Neuronal stem cell (in vitro differentiated cells): ENCODE results near the gene RAB1A.
"Not testable (repeated sequence)": the region's sequence is repeated elsewhere in the genome, so short reads cannot be mapped to it uniquely, and the experiment has no call there.

Experiments used
- DNase-seq: peaks from one replicate; pipeline ENCODE4 v3.0.0-alpha.2; 2013; ENCODE audit warnings: low spot score
- H2AFZ ChIP-seq: one replicate; pipeline ENCODE4 v1.6.1; 2013; ENCODE audit warnings: mild to moderate bottlenecking, low read length, inconsistent platforms
- H2AK5ac ChIP-seq: 2 replicates; pipeline ENCODE4 v1.6.1; 2013; ENCODE audit warnings: low read depth, mild to moderate bottlenecking, inconsistent platforms, low read length, moderate library complexity, mixed read lengths
- H2BK120ac ChIP-seq: 2 replicates; pipeline ENCODE4 v1.6.1; 2013; ENCODE audit warnings: low read depth, mild to moderate bottlenecking, inconsistent platforms, low read length, moderate library complexity, mixed read lengths
- H2BK12ac ChIP-seq: one replicate; pipeline ENCODE4 v1.6.1; 2013; ENCODE audit warnings: low read length, inconsistent platforms
- H2BK15ac ChIP-seq: 2 replicates; pipeline ENCODE4 v1.6.1; 2013; ENCODE audit warnings: mild to moderate bottlenecking, low read length, inconsistent platforms, mixed read lengths
- H2BK5ac ChIP-seq: one replicate; pipeline ENCODE4 v1.6.1; 2013; ENCODE audit warnings: inconsistent platforms, mild to moderate bottlenecking, low read length, moderate library complexity
- H3K14ac ChIP-seq: one replicate; pipeline ENCODE4 v1.6.1; 2013; ENCODE audit warnings: low read length, inconsistent platforms
- H3K18ac ChIP-seq: 2 replicates; pipeline ENCODE4 v1.6.1; 2013; ENCODE audit warnings: low read length, inconsistent platforms
- H3K23ac ChIP-seq: 2 replicates; pipeline ENCODE4 v1.6.1; 2013; ENCODE audit warnings: low read depth, mild to moderate bottlenecking, mixed read lengths, low read length, inconsistent platforms; ENCODE audit not compliant: poor library complexity
- H3K27ac ChIP-seq: replicated peaks from 3 replicates; pipeline ENCODE4 v1.5.1; 2013; ENCODE audit warnings: low read length, inconsistent platforms
- H3K27me3 ChIP-seq, 3 experiments: 2 replicates each; pipeline ENCODE4 v1.6.1; 2013; ENCODE audit warnings: low read length in 3 of 3, mild to moderate bottlenecking in 2 of 3, inconsistent platforms in 1 of 3, low read depth in 1 of 3, mixed read lengths in 1 of 3, moderate library complexity in 1 of 3; ENCODE audit not compliant: control insufficient read depth in 3 of 3, insufficient read depth in 3 of 3
- H3K36me3 ChIP-seq, 2 donors: replicated peaks in 1 of 2; 2 replicates each; pipeline ENCODE4 v1.6.1; 2013; ENCODE audit warnings: low read length in 2 of 2; ENCODE audit not compliant: control insufficient read depth in 2 of 2, insufficient read depth in 2 of 2
- H3K4ac ChIP-seq: 2 replicates; pipeline ENCODE4 v1.6.1; 2013; ENCODE audit warnings: inconsistent platforms, mild to moderate bottlenecking, low read length, moderate library complexity
- H3K4me1 ChIP-seq, 2 donors: 1 replicate in 1 of 2; 2 replicates in 1 of 2; pipeline ENCODE4 v1.6.1; 2013; ENCODE audit warnings: low read length in 2 of 2, low read depth in 1 of 2; ENCODE audit not compliant: control insufficient read depth in 2 of 2, insufficient read depth in 1 of 2
- H3K4me2 ChIP-seq: one replicate; pipeline ENCODE4 v1.6.1; 2013; ENCODE audit warnings: mild to moderate bottlenecking, low read length, inconsistent platforms; ENCODE audit not compliant: insufficient read depth, poor library complexity, severe bottlenecking
- H3K4me3 ChIP-seq, 2 donors: 2 replicates each; pipeline ENCODE4 v1.5.1; 2013; ENCODE audit warnings: low read length in 2 of 2, mild to moderate bottlenecking in 2 of 2, inconsistent platforms in 1 of 2, moderate library complexity in 1 of 2
- H3K79me1 ChIP-seq: one replicate; pipeline ENCODE4 v1.6.1; 2013; ENCODE audit warnings: low read depth, mild to moderate bottlenecking, inconsistent platforms, low read length, moderate library complexity
- H3K9ac ChIP-seq: one replicate; pipeline ENCODE4 v1.6.1; 2013; ENCODE audit warnings: mild to moderate bottlenecking, low read depth, low read length, inconsistent platforms; ENCODE audit not compliant: poor library complexity
- H3K9me3 ChIP-seq, 2 donors: replicated peaks in 1 of 2; 2 replicates each; pipeline versions ENCODE3 to v1.6.1; 2013; ENCODE audit warnings: low read length in 2 of 2, mild to moderate bottlenecking in 2 of 2, inconsistent platforms in 1 of 2, low read depth in 1 of 2, mixed read lengths in 1 of 2, moderate library complexity in 1 of 2; ENCODE audit not compliant: control insufficient read depth in 2 of 2, insufficient read depth in 1 of 2
- H4K8ac ChIP-seq: one replicate; pipeline ENCODE4 v1.6.1; 2013; ENCODE audit warnings: low read depth, mild to moderate bottlenecking, inconsistent platforms, low read length, moderate library complexity
- H4K91ac ChIP-seq: one replicate; pipeline ENCODE4 v1.6.1; 2013; ENCODE audit warnings: low read length, low read depth, mild to moderate bottlenecking, inconsistent platforms; ENCODE audit not compliant: poor library complexity
- WGBS, 2 donors: extraction: QIAGEN DNeasy Blood & Tissue Kit; methylation state at CpG; one replicate each; pipeline ENCODE4 v1.1.7; 2013; ENCODE audit warnings: missing lambda C conversion rate in 2 of 2, mixed read lengths in 1 of 2; ENCODE audit not compliant: insufficient read length in 2 of 2, insufficient replicate concordance in 1 of 2; ENCODE audit errors: extremely low coverage in 2 of 2; 5-methylcytosine and 5-hydroxymethylcytosine counted together

RAB1A gene

GRCh38 chr2:65159261-65159660 lies 29.4 kb upstream of the RAB1A start:
- H4K8ac ChIP-seq: no peak overlapping the region
- H3K9ac ChIP-seq: no peak overlapping the region
- H3K4me3 ChIP-seq: no peak overlapping the region
- H2BK12ac ChIP-seq: no peak overlapping the region
- no CpG with 5 or more reads among the region's 6 CpGs for WGBS, 2 donors
- no peak overlapping the region for H3K18ac ChIP-seq
- no peaks in the 10 kb centered on the region for H3K36me3 ChIP-seq
- no peak overlapping the region for H2BK120ac ChIP-seq
- H2BK5ac ChIP-seq: no peak overlapping the region
- no peak overlapping the region for H2BK15ac ChIP-seq
- no peak for DNase-seq
- H3K27ac ChIP-seq: no peak overlapping the region
- no peak overlapping the region for H2AFZ ChIP-seq
- H3K4me1 ChIP-seq: peaks cover 3 to 6% of the 10 kb centered on the region in 2 donors
- H3K4me2 ChIP-seq: no peak overlapping the region
- no peak overlapping the region for H4K91ac ChIP-seq
- H3K14ac ChIP-seq: no peak overlapping the region
- no peak overlapping the region for H3K23ac ChIP-seq
- no peaks in the 10 kb centered on the region for H3K27me3 ChIP-seq
- H3K79me1 ChIP-seq: no peaks in the 10 kb centered on the region
- H3K9me3 ChIP-seq: no peaks in the 10 kb centered on the region
- H3K4ac ChIP-seq: no peak overlapping the region
- no peak overlapping the region for H2AK5ac ChIP-seq

GRCh38 chr2:65158557-65158956 lies 28.7 kb upstream of the RAB1A start:
- Histone ChIP-seq H4K91ac (no peak overlapping the region), H2BK12ac (no peak overlapping the region), H3K4ac (no peak overlapping the region), H2AK5ac (no peak overlapping the region), H2BK15ac (no peak overlapping the region), H3K18ac (no peak overlapping the region), H2BK5ac (no peak overlapping the region), H3K9ac (no peak overlapping the region), H2AFZ (no peak overlapping the region), H2BK120ac (no peak overlapping the region), H3K36me3 (no peaks in the 10 kb centered on the region), H3K23ac (no peak overlapping the region), H3K4me3 (no peak overlapping the region), H3K4me1 (peaks cover 2 to 3% of the 10 kb centered on the region in 2 donors), H4K8ac (no peak overlapping the region), H3K4me2 (no peak overlapping the region), H3K14ac (no peak overlapping the region), H3K27me3 (no peaks in the 10 kb centered on the region), H3K79me1 (no peaks in the 10 kb centered on the region), H3K9me3 (no peaks in the 10 kb centered on the region), H3K27ac (no peak overlapping the region)
- no peak for DNase-seq
- no CpG with 5 or more reads among the region's 6 CpGs for WGBS, 2 donors

DNA sequence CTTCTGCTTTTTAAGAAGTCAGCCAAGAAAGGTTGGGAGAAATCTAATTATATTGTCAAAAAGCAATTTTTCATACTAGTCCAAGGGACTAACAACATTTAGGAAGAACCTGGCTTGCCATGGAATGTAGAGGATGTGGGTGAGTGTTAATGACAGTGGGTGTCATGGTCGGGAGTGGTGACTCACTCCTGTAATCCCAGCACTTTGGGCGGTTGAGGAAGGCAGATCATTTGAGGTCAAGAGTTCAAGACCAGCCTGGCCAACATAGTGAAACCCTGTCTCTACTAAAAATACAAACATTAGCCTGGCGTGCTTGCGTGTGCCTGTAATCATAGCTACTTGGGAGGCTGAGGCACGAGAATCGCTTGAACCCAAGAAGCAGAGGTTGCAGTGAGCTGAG lies 27.9 kb upstream of the RAB1A start:
- H2AFZ ChIP-seq, H2BK120ac ChIP-seq, H2BK5ac ChIP-seq, H4K8ac ChIP-seq, H3K79me1 ChIP-seq, H3K9me3 ChIP-seq, H4K91ac ChIP-seq, H3K27me3 ChIP-seq, H2BK15ac ChIP-seq, H3K9ac ChIP-seq, H2AK5ac ChIP-seq, H3K36me3 ChIP-seq, H3K18ac ChIP-seq, DNase-seq, H3K23ac ChIP-seq, H3K4ac ChIP-seq, H3K4me2 ChIP-seq, H3K27ac ChIP-seq, H3K14ac ChIP-seq, H2BK12ac ChIP-seq, H3K4me1 ChIP-seq, H3K4me3 ChIP-seq: not testable (repeated sequence)
- no CpG with 5 or more reads among the region's 6 CpGs for WGBS, 2 donors

GRCh38 chr2:65156041-65156440 lies 26.1 kb upstream of the RAB1A start:
- Histone ChIP-seq H3K4me1 (peaks cover 0 to 2% of the 10 kb centered on the region in 2 donors), H3K4ac (no peak overlapping the region), H2AFZ (no peak overlapping the region), H3K27me3 (no peaks in the 10 kb centered on the region), H3K79me1 (no peaks in the 10 kb centered on the region), H3K4me2 (no peak overlapping the region), H3K4me3 (no peak overlapping the region), H2BK12ac (no peak overlapping the region), H4K91ac (no peak overlapping the region), H3K23ac (no peak overlapping the region), H3K18ac (no peak overlapping the region), H4K8ac (no peak overlapping the region), H2BK15ac (no peak overlapping the region), H3K36me3 (no peaks in the 10 kb centered on the region), H3K9me3 (no peaks in the 10 kb centered on the region), H3K27ac (no peak overlapping the region), H2BK120ac (no peak overlapping the region), H2BK5ac (no peak overlapping the region), H3K9ac (no peak overlapping the region), H2AK5ac (no peak overlapping the region), H3K14ac (no peak overlapping the region)
- no peak for DNase-seq
- WGBS, 2 donors: no CpG with 5 or more reads among the region's 1 CpG
